Kidney capillary endothelial cell (primary cell): ENCODE results near the gene RNPS1.

Source experiments
- DNase-seq: peaks from one replicate; pipeline ENCODE4 v3.0.0-alpha.2; 2018; ENCODE audit warnings: low spot score

RNPS1 gene, protein sequence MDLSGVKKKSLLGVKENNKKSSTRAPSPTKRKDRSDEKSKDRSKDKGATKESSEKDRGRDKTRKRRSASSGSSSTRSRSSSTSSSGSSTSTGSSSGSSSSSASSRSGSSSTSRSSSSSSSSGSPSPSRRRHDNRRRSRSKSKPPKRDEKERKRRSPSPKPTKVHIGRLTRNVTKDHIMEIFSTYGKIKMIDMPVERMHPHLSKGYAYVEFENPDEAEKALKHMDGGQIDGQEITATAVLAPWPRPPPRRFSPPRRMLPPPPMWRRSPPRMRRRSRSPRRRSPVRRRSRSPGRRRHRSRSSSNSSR

DNA sequence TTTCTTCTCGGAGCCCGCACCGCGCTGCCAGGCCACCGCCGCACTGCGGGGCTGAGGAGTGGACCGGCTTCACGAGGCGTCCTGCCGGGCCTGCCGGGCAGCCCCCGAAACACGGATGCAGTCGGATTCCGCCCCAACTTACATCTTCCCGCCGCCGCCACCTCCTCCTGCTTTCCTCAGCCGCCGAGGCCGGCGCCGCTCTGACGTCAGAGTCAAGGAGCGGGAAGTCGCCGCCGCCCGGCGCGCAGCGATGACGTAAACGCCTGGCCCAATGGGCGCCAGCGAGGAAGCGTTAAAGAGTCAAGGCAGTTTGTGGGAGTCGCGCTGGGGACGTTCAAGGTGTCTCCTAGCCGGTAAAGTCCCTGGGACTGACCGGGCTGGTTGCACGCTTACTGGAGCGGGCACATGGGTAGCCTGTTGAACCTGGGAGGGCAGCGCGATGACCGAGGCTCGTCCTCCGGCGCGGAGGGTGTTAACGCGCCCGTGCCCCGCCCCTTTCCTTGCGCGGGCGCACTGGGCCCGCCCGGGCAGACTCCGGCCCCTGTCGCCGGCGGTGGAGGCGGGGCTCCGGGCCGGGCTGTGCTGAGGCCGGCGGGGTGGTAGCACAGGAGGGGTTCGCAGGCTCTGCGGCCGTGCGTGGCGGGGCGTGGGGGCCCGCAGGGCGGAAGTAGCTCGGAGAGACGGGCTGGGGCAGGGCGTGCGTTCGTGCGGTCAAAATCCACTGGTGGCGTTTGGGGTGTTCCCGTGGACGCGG is at the start of gene RNPS1:
RNPS1 (minus strand) TSS at position 214 of the 754 bp plus-strand sequence. CDS start 3,483 bp downstream, outside the sequence.
- DNase-seq: peak; percentile 96

DNA sequence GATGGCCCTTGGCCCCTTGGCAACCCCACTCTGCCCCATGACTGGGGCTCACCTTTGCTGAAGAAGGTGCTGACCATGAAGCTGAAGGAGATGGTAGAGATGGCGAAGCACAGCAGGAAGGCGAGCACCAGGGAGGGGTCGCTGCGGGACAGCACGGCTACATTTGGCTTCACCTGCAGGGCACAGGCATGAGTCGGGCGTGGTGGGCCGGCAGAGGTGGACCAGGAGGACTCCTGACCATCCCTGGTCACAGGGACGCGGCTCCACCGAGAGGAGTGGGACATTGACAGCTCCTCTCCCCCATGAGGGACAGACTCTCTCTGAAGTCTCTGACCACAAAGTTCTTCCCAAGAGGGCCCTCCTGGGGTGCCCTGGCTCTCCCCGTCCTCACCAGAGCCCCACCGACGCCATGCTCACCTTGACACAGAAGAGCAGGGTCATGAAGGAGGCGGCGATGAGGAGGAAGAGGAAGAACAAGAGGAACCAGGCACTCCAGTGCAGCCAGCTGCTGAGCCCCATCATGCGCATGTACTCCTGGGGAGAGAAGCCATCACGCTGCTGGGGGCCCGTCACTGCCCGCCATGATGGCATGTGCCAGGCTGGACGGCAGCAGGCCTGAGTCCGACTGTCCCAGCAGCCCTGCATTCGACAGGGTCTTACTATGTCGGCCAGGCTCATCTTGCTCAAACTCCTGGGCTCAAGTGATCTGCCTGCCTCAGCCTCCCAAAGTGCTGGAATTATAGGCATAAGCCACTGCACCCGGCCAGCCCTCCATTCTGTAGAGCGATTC is 49.5 kb upstream of the RNPS1 start:
- DNase-seq: no peak

DNA sequence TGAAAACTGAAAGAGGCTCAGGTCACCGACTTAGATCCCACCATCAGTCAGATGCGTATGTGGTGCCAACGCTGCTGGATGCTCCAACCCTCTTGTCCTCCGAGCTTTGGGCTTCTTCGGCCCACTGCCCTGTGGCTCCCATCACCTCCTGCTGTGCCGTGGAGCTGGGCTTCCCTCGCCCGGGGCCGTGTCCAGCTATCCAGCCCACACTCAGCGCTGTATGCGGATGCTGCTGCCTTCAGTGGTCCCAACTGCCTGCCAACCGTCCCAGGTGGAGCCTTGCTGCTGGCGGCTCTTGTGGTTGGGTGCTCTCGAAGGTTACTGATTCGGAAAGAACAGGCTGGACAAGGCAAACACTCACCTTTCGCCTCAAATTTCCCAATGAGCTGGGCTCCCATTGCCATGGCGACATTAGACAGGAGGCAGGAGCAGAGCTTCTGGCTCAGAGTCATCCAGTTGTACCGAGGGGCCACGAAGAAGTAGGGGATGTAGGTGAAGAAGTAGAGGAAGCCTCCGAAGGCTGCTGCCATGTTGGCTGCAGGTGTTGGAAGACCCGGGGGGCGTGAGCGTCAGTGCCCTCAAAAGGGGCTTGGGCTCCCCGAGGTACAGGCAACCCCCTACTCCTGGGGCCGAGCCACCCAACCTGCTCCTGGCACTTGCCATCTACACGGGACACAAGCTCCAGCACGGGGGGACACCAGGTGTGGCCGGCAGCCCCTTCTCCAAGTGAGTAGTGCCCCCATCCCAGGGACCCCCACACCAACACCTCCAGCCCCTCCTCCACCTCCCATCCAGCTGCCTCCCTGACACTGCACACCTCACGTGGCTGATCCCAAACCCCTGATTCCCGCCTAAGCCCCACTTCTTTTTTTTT is 40.4 kb upstream of the RNPS1 start:
- no peak for DNase-seq

DNA sequence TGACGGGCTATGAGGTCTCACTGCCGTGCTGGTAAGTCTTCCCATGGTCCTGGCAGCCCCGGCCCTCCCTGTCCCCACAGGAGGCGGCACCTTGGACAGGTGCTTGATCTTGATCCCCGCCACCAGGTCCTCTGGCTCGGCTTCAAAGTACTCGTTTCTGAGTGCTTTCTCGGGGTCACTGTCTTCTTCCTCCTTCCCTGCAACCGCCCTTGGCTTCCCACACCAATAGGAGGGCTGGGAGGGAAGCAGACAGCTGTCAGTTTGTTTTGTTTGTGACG is 31.9 kb upstream of the RNPS1 start:
- DNase-seq: no peak

DNA sequence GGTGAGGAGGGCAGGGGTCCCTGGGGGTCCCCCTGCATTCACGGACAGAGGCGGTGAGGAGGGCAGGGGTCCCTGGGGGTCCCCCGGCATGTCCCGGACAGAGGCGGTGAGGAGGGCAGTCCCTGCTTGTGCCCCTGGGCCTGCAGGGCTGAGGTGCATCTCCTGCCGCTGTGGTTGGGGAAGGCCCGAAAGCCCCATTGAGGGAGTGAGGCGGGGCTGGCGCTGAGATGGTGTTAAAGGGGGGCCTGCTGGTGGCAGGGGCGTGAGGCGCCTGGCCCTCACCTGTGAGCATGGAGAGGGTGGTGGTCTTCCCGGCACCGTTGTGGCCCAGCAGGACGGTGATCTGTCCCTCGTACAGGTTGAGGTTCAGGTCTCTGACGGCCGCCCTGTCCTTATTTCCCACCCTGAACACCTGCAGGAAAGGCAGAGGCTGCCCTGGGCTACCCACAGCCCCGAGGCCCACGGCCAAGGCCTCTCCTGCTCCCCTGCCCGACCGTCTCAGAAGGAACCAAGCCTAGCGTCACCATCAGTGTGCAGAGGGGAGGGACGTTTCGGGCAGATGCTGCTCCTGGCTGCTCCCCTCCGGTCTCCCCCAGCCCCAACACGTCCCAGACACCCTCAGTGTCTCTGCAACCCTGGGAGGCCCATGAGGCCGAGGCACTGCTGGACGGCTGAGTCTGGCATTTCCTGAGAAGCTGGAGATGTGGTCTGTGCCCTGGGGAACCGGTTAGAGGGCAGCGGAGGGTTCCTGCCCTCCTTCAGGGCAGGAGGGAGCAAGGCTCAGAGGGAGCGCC is 31.4 kb upstream of the RNPS1 start:
- DNase-seq: no peak

DNA sequence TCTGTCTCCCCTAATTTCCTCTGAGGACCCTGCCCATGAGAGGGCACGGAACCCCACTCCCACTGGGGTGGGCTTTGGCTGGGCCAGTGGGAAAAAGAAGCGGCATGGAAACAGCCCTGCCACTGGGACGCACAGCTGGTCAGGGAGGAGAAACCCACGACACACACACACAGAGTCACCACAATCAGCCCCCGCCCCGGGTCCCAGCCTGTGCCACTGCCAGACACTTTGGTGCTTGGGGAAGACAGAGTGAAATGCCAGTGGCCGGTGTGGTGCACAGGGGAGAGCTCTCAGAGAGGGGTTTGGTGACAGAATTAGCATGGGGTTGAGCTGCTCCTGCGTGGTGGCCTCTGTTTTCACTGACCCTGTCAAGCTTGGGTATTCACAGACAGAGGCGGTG is 30.7 kb upstream of the RNPS1 start:
- no peak for DNase-seq

DNA sequence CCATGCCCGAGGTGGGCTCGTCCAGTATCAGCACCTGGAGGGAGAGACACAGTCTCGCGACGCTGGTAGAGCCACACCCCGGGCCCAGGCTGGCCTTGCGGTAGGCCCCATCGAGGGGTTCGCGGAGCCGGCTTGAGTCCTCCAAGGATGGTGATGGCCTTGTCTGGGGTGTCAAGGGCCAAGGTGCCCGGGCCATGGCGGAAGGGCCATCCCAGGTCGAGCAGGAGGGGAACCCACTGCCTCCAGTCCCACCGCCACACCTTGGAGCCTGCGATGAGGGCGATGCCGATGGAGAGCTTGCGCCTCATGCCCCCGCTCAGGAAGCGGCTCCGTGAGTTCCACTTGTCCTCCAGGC is 29.6 kb upstream of the RNPS1 start:
- no peak for DNase-seq

DNA sequence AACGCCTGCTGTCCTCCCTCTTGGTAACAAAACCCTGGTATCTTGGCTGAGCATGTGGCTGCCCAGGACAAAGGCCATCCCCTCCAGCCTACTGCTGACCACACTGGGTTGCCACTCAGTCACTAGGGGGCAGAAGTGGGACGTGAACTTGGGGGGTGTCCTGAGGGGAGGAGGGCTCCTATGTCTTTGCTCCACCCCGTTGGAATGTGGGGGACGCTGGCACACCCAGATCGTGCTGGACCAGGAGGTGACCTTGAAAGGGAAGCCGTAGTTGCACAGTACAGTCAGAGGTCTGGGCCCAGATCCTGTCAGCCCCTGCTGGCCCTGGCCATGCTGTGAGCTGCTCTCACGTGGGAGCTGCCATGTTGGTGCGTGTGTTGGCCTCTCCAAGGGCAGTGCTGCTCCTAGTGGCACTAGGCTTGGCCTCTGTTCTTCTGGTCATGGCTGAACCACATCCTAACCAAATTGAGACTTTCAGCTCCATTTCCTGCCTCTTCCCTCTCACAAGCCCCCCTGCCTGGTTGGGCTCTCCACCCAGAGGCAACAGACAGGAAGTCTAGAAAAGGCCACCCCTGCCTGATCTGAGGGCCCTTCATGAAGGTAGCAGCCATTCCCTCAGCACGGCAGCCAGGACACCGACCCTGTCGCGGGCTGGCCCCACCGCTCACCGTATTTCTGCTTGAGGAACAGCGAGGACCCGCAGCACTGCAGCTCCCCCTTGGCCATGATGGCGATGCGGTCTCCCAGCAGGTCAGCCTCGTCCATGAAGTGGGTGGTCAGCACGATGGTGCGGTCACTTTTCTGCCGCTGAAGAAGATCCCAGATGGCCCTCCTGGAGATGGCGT is 29.0 kb upstream of the RNPS1 start:
- peak; percentile 38 for DNase-seq

DNA sequence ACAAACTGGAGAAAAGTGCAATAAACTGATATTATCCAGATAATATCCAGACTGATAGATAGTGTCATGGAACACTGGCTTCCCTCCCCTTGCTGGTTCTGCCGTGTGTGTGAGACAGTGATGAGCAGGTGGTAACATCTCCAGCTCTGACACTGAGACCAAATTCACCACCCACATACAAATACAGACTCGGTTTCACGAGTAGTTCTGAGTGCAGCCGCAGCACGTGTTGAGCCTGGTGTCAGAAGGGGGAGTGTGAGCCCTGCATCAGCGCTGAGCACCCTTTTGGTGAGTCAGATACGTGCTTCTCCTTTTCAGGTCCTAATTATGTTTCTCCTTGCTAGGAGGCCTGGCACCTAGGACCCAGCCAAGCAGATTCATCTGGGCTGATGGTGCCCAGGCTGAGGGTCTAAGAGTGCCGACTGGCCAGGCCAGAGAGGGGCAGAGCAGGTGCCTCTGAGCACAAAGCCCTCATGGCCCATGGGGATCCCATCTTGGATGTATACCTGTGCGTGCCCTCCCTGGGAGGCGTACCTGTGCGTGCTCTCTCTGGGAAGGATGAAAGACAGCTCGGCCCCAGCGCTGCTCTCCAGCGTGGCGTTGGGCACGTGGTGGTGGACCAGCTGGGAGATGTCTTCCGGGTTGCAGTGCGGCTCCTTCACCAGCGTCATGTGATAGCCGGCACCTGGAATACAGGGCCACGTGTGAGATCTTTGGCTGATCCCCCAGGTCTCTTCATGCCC is 27.3 kb upstream of the RNPS1 start:
- DNase-seq: no peak

DNA sequence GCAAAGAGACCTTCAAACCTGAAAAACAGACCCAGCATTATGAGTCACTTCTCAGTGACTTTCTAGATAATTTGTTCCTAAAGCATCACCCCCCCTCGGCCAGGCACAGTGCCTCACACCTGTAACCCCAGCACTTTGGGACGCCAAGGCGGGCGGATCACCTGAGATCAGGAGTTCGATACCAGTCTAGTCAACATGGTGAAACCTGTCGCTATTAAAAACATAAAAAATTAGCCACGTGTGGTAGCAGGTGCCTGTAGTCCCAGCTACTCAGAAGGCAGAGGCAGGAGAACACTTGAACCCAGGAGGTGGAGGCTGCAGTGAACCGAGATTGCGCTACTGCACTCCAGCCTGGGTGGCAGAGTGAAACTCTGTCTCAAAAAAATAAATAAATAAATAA is 24.3 kb upstream of the RNPS1 start:
- no peak for DNase-seq

DNA sequence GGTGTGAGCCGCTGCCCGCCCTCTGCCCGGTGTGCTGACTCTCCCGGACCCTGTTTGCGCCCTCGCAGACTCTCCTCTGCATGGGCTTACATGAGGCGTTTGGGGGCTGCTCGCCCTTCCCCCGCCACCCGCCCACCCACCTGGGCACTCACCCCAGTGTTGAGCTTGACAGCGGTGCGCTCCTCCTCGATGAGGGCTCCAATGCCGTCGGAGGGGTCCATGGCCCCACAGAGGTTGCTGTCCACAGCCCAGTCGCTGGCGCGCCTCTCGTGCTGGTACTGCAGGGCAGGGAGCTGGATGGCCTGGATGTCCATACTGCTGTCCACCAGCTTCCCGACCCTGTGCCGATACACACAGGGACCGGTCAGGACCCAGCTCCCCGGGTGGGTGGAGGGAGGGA is 21.4 kb upstream of the RNPS1 start:
- DNase-seq: no peak

DNA sequence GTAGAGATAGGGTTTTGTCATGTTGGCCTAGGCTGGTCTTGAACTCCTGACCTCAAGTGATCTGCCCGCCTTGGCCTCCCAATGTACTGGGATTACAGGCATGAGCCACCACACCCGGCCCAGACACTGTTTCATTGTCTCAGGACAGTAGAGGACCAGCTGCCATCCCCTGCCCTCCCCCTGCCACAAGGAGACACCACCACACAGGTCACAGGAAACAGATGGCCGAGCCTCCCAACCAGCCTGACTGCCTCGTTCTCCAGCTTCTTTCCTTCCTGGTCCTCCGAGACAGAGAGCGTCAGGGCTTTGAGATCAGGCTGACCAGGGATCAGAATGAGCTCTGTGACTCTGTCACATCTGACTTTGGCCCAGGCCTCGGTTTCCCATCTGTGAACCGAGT is 20.8 kb upstream of the RNPS1 start:
- DNase-seq: peak; percentile 70

DNA sequence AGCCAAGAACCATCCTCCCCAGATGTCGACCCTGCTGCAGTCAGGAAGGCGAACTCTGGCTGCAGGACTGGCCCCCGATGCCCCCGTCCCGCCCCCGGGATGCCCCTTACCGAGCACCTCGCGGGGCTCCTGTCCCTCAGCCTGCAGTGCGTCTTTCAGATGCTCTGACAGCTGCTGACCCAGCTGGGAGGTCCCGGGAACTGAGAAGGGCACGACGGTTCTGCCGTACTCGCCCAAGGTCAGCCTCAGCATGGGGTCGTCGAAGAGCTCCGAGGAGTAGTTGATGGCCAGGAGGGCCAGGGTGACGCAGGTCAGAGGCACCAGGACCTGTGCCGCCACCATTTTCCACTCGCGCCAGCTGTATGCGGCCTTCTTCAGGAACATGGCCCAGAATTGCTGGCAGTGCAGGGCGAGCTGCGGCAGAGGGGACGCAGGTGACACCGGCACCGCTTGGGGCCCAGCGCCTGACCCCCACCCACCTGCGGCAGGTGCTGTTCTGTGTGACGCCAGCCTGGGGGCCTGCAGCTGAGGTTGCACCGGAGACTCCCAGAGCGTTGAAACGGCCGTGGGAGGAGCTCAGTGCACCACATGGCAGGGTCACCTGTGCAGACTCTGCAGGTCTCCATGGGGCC is 20.1 kb upstream of the RNPS1 start:
- DNase-seq: no peak

DNA sequence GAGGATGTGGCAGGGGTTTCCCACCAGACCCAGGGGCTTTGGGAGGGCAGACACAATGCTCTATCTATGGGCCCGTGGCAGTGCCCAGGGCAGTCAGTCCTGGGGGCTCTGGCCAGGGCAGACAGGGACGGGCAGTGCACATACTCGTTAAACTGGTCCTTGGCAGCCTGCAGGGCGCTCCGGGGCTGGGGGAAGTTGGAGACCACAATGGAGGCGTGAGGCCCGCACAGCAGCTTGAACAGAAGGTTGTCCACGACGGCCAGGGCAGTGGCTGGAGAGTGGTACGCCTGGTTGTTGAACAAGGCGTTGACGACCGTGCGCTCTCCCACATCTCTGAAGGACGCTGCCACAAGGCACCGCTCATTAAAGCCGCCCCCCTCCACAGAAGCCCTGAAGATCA is 18.6 kb upstream of the RNPS1 start:
- no peak for DNase-seq

DNA sequence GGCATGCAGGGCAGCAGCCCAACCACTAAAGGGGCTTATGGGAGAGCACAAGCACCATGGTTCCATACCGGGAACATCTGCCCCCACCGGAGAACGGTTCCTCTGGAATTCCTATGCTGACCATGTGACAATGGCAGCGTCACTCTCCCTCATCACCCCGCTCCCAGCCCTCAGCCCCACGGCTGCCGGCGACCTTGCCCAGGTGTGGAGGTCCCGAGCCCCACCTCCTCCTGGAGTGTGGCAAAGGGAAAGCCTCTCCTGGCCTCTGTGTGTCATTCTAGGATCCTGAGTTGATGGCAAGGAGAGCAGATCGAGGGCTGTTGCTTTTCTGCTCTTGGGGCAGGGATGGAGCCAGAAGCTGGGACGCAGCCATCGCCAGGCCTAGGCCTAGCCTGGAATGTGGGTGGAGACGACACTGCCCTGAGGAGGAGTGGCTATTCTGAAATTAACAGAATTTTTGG is 17.8 kb upstream of the RNPS1 start:
- no peak for DNase-seq

DNA sequence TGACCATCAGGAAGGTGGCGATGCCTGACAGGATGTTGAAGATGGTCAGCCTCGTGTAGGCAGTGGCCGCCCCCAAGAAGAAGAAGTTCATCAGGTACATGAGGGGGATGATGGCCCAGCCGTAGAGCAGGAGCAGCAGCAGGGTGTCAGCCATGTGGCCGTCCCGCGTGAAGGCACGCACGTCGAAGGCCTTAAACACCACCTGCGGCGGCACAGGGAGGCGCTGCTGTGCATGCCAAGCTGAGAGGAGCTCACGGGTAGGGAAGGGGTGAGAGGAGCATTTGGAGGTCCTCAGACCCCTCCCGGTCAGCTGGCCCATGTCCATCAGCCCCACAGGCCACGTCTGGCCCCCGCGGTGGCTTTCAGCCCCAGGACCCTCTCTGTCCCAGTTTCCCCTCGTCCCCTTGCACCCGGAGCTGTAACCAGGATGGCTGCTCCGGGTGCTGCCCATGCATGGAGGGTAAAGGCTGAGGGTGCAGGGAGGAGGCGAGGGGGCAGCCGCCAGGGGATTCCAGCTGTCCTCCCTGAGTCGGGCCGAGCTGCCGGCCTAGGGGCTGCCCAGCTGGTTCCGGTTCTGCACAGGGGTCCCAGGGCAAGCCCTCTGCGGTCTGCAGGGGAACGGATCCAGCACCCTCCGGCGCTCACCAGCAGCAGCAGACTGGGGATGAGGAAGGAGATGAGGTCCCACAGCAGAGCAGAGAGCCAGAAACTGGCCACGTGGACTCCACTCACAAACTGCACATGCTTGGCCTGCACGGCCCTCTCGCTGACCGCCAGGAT is 17.1 kb upstream of the RNPS1 start:
- no peak for DNase-seq

DNA sequence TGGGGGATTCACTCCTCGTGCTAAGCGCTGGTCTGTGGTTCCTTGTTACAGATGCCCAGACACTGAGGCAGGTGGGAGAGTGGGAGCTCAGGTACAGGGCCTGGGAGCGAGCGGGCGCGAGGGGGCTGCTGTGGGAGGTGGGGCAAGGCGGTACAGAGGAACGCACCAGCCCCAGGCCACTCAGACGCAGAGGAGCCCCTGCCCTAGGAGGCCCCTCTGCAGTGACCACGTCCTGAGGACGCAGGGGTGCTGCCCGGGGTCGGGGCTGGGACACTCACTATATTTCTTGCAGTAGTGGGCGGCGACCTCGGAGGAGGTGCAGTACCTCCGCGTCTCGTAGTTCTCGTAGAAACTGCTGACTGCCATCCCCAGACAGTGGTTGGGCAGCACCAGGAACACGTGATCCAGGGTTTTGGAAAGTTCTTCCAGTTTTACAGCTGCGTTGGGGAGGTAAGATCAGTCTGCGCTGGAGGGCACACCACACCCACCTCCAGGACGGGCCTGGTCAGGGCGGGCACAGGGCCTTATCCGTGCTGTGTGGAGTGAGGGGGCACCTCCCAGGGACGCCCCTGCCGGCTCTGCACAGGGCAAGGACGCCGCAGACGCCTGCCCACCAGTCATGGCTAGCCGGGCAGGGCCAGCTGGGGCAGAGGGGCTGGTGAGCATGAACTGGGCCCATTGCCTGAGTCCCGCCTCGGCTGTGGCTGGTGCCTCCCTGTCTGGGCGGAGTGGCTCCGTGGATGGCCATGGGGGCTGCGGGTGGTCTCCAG is 16.3 kb upstream of the RNPS1 start:
- no peak for DNase-seq
